Heart left ventricle (tissue), 16 donors: ENCODE results near the gene PANX1. TPM values are rescaled to one million over a fixed set of nuclear protein-coding genes. Genes with fewer than 3 reads are reported as not detected.

ENCODE experiments used
- ATAC-seq, 4 donors: fragments of 200-7000 bp; cut with Tn5 transposase; one replicate each; pipeline ENCODE4 v1.9.1; 2020 to 2022; ENCODE audit warnings: moderate library complexity in 4 of 4, mild to moderate bottlenecking in 3 of 4, moderate number of reproducible peaks in 1 of 4
- DNase-seq, 5 donors: peaks; one replicate each; pipeline ENCODE4 v3.0.0-alpha.2; 2020
- H3K27ac ChIP-seq, 12 donors: fragments of 200-600 bp; sonication (generic) in 4 of 12; one replicate each; pipeline versions ENCODE4 v1.5.0 to v1.8.0; 2016 to 2022; ENCODE audit warnings: mild to moderate bottlenecking in 2 of 12
- H3K27me3 ChIP-seq, 9 donors: fragments of 200-600 bp; sonication (generic) in 2 of 9; one replicate each; pipeline versions ENCODE4 v1.5.1 to v1.8.0; 2016 to 2022; ENCODE audit warnings: mild to moderate bottlenecking in 3 of 9
- H3K36me3 ChIP-seq, 9 donors: fragments of 200-600 bp; sonication (generic) in 2 of 9; one replicate each; pipeline versions ENCODE4 v1.5.0 to v1.8.0; 2018 to 2022; ENCODE audit warnings: mild to moderate bottlenecking in 2 of 9
- H3K4me1 ChIP-seq, 12 donors: fragments of 200-600 bp; sonication (generic) in 4 of 12; one replicate each; pipeline versions ENCODE4 v1.5.0 to v1.8.0; 2016 to 2022; ENCODE audit warnings: mild to moderate bottlenecking in 3 of 12
- H3K4me3 ChIP-seq, 12 donors: fragments of 200-600 bp; sonication (generic) in 4 of 12; one replicate each; pipeline versions ENCODE4 v1.5.0 to v1.8.0; 2017 to 2022; ENCODE audit warnings: mild to moderate bottlenecking in 9 of 12, moderate library complexity in 4 of 12
- H3K9me3 ChIP-seq, 12 donors: fragments of 200-600 bp; sonication (generic) in 4 of 12; one replicate each; pipeline versions ENCODE4 v1.5.0 to v1.8.0; 2016 to 2022; ENCODE audit warnings: mild to moderate bottlenecking in 1 of 12
- CTCF ChIP-seq, 12 donors: fragments of 200-600 bp; sonication (generic) in 4 of 12; IDR thresholded peaks; one replicate each; pipeline versions ENCODE4 v1.5.0 to v1.8.0; 2018 to 2022; ENCODE audit warnings: antibody characterized with exemption in 12 of 12, mild to moderate bottlenecking in 5 of 12
- POLR2A ChIP-seq, 2 donors: fragments of 450-650 bp; IDR thresholded peaks; one replicate each; pipeline ENCODE4 v1.6.1; 2017; ENCODE audit warnings: antibody characterized with exemption in 2 of 2, mild to moderate bottlenecking in 2 of 2, moderate library complexity in 2 of 2
- WGBS, 4 donors: extraction: QIAGEN DNeasy Blood & Tissue Kit in 2 of 4; methylation state at CpG; one replicate each; pipeline versions ENCODE4 v1.1.5 to v1.1.7; 2013 to 2018; 5-methylcytosine and 5-hydroxymethylcytosine counted together
- intact Hi-C, 10 donors: fragments of 100-400 bp; cut with DNase I; formaldehyde crosslinking; loops; one replicate each; pipeline versions ENCODE4 v1.11.1 to v1.14.2; 2022
- long read RNA-seq, 3 donors: library from polyadenylated mRNA; unstranded; transcript quantifications; one replicate each; pipeline ENCODE4 v2.0.0, GENCODE V29; 2020 to 2021
- polyA plus RNA-seq, 2 donors: library from polyadenylated mRNA; stranded (reverse); fragments of 200-250 nt; gene quantifications; one replicate each; pipeline ENCODE4 v1.2.3, GENCODE V29; 2013
- total RNA-seq, 9 donors: library from RNA; depleted of rRNA in 2 of 9; stranded (reverse); fragments of >200 nt in 2 of 9; fragmentation: NEBNext Ultra II Directional in 3 of 9; extraction: Animal tissue kit (Norgen Biotek cat#: 25700) in 3 of 9; gene quantifications; one replicate each; pipeline versions ENCODE4 v1.1.0 to v1.2.4, GENCODE V29; 2016 to 2023
- donor health status: ischemic (EF 13 %, LVEDD 7.1; RV severe dilation, severe dysfunction).
- donor health status: healthy with polysubstance abuse.
- donor health status: DM: no; HTN: yes; CAD: no.
- donor health status: DM: no; HTN: no; CAD: no.
- donor health status: ischemic (EF 25% LVEDD 6.9; RV normal size, moderate dysfunction).
- donor health status: ischemic (EF 25% LVEDD 5.7; RV mildly dilated, moderate dysfunction).
- donor health status: healthy.
- donor health status: DM: yes; HTN: yes; CAD: no.
- donor health status: ischemic (EF 35%, LVEDD 5.7; RV mildly dilated, moderate dysfunction).
- donor health status: nonischemic (EF 11% LVEDD 7.7; RV severe dilation, severe dysfunction).
- donor health status: DM: yes; HTN: yes; CAD: no.
- donor health status: PGD.
- donor health status: ischemic (EF 29% LVEDD 5.4; RV normal size, mild dysfunction).
- donor health status: nonischemic (EF 23%, LVEDD 6.1; RV moderate dilation, normal function).

Gene PANX1
- 10 to 100 TPM; 14.3 to 57.5 (median 24.6) TPM for total RNA-seq
- polyA plus RNA-seq, result 10 to 100 TPM in 1 of 2 donors, 1 to 10 TPM in 1; 5.8 to 17.9 TPM
- long read RNA-seq, donor 1, transcript PANX1-201 (5 exons, 2,769 nt), result major isoform, 13 of 15 reads
- long read RNA-seq, donor 1, partial matches to known transcripts, result 0 of 15 reads
- long read RNA-seq, donor 1, other reads (novel, unspliced or antisense), result 2 of 15 reads
- long read RNA-seq, donor 2, transcript PANX1-201 (5 exons, 2,769 nt), result major isoform, 80 of 93 reads
- long read RNA-seq, donor 2, partial matches to known transcripts, result 6 of 93 reads
- long read RNA-seq, donor 2, other reads (novel, unspliced or antisense), result 7 of 93 reads
- long read RNA-seq, donor 3, transcript PANX1-201 (5 exons, 2,769 nt), result major isoform, 72 of 90 reads
- long read RNA-seq, donor 3, partial matches to known transcripts, result 7 of 90 reads
- long read RNA-seq, donor 3, other reads (novel, unspliced or antisense), result 11 of 90 reads

- H3K36me3 ChIP-seq, result no peaks in the 10 kb centered on the region
- H3K4me3 ChIP-seq, result peak within 1 kb of the TSS; percentile 62 to 87 (median 83)
- no peaks in the 10 kb centered on the region for H3K27me3 ChIP-seq
- 0 to 1% (median 0%) methylated on average over 28 to 92 of the region's 92 CpGs for WGBS, 4 donors
- H3K4me1 ChIP-seq, result peaks cover 0 to 55% (median 49%) of the 10 kb centered on the region in 12 donors
- no peaks in the 10 kb centered on the region for H3K9me3 ChIP-seq
- TF ChIP-seq POLR2A (IDR thresholded peaks at IDR 0.05), result peak in 1 of 2 donors; percentile 61
- peak in 1 of 12 donors; percentile 7 for TF ChIP-seq CTCF (IDR thresholded peaks at IDR 0.05)
- ATAC-seq (peak; percentile 79 to 95 (median 92)), DNase-seq (peak; percentile 74 to 90 (median 88))
- intact Hi-C loops, result loop anchor here in 1 of 10 donors (10.0 kb wide), 1 partner anchor 56 kb away; no protein-coding TSS in a partner anchor
- H3K27ac ChIP-seq, result peak within 1 kb of the TSS; percentile 83 to 98 (median 90)
These were observed at the start of gene PANX1 for GRCh38 chr11:94128746-94129511. TSS of gene PANX1 (plus strand) at chr11:94128841. CDS start at chr11:94129313, 472 bp downstream.

DNA sequence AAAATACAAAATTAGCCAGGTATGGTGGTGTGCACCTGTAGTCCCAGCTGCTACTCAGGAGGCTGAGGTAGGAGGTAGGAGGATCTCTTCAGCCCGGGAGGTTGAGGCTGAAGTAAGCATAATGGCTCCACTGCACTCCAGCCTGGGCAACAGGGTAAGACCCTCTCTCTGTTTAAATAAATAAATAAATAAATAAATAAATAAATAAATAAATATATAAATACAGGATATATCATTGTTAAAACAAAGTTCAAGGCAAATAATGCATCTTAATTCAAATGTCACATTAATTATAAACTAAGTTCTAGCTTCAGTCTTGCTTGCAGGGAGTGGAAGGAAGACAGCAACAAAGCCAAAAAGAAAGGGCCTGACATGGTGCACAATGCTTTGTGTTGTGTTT, 44.5 kb upstream of the PANX1 start:
- Histone ChIP-seq H3K36me3 (no peaks in the 10 kb centered on the region), H3K4me3 (no peak overlapping the region), H3K9me3 (peaks cover 0 to 4% (median 0%) of the 10 kb centered on the region in 12 donors), H3K27ac (no peak overlapping the region), H3K27me3 (no peaks in the 10 kb centered on the region), H3K4me1 (no peaks in the 10 kb centered on the region)
- ATAC-seq (no peak), DNase-seq (no peak)
- intact Hi-C loops, result no loop called here
- TF ChIP-seq POLR2A (IDR thresholded peaks at IDR 0.05), result no peak
- no peak for TF ChIP-seq CTCF (IDR thresholded peaks at IDR 0.05)
- WGBS, 4 donors, result 92 to 98% (median 96%) methylated on average over 1 of the region's 1 CpG

GRCh38 chr11:94088906-94089305, 39.7 kb upstream of the PANX1 start:
- H3K4me3 ChIP-seq, result no peak overlapping the region
- H3K4me1 ChIP-seq, result no peaks in the 10 kb centered on the region
- H3K9me3 ChIP-seq, result peaks cover 0 to 3% (median 0%) of the 10 kb centered on the region in 12 donors
- 82 to 90% (median 87%) methylated on average over 21 of the region's 21 CpGs for WGBS, 4 donors
- ATAC-seq (no peak), DNase-seq (no peak)
- no peaks in the 10 kb centered on the region for H3K27me3 ChIP-seq
- intact Hi-C loops, result no loop called here
- H3K36me3 ChIP-seq, result no peaks in the 10 kb centered on the region
- no peak overlapping the region for H3K27ac ChIP-seq
- TF ChIP-seq CTCF (IDR thresholded peaks at IDR 0.05) (no peak), POLR2A (IDR thresholded peaks at IDR 0.05) (no peak)

GRCh38 chr11:94089341-94089740, 39.3 kb upstream of the PANX1 start:
- no peak overlapping the region for H3K4me3 ChIP-seq
- H3K36me3 ChIP-seq, result no peaks in the 10 kb centered on the region
- no peak overlapping the region for H3K27ac ChIP-seq
- peaks cover 0 to 3% (median 0%) of the 10 kb centered on the region in 12 donors for H3K9me3 ChIP-seq
- TF ChIP-seq POLR2A (IDR thresholded peaks at IDR 0.05) (no peak), CTCF (IDR thresholded peaks at IDR 0.05) (no peak)
- 89 to 99% (median 93%) methylated on average over 4 to 6 of the region's 6 CpGs for WGBS, 4 donors
- H3K27me3 ChIP-seq, result no peaks in the 10 kb centered on the region
- intact Hi-C loops, result no loop called here
- peak in 1 of 5 donors; percentile 44 for DNase-seq
- no peaks in the 10 kb centered on the region for H3K4me1 ChIP-seq
- ATAC-seq, result no peak
